GM12892 (cell line): ENCODE measurements around the gene FXYD6.

Experiments
- POLR2A ChIP-seq: IDR thresholded peaks from 2 replicates; pipeline ENCODE4 v1.6.1; 2011; ENCODE audit warnings: low read depth, low read length, control low read depth
- POLR2AphosphoS5 ChIP-seq: IDR thresholded peaks from 2 replicates; pipeline ENCODE4 v1.6.1; 2011; ENCODE audit warnings: low read depth, low read length, control low read depth
- TAF1 ChIP-seq: IDR thresholded peaks from 2 replicates; pipeline ENCODE4 v1.6.1; 2011; ENCODE audit warnings: low read depth, mild to moderate bottlenecking, control low read depth, low read length, borderline replicate concordance

DNA sequence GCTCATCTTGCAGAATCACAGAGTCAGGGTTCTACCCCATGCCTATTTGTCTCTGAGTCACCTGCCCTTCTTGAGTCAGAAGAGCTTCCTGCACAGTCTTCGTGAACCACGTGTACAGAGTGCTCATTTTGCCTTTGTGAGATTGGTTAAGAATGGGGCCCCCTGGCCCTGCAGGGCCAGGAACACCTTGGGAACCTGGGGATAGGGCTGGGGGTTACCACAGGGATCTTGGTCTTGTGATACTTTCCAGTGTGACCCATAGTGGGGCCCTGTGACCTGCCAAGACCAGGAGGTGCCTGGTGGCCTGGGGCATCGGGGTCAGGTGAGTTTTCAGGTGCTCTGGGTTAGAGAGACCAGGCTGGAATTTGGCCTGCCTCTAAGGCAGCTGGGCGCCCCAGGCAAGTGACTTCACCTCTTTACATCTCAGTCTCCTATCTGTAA lies 43.3 kb upstream of the FXYD6 start:
- TF ChIP-seq POLR2A (no peak), POLR2AphosphoS5 (no peak), TAF1 (no peak)
